ENCODE results near the gene HAP1.
A peak's percentile ranks its signal among the peaks of the same experiment; 100 is the strongest.
"Not testable (repeated sequence)": the region's sequence is repeated elsewhere in the genome, so short reads cannot be mapped to it uniquely, and the experiment has no call there.

HAP1 gene

DNA sequence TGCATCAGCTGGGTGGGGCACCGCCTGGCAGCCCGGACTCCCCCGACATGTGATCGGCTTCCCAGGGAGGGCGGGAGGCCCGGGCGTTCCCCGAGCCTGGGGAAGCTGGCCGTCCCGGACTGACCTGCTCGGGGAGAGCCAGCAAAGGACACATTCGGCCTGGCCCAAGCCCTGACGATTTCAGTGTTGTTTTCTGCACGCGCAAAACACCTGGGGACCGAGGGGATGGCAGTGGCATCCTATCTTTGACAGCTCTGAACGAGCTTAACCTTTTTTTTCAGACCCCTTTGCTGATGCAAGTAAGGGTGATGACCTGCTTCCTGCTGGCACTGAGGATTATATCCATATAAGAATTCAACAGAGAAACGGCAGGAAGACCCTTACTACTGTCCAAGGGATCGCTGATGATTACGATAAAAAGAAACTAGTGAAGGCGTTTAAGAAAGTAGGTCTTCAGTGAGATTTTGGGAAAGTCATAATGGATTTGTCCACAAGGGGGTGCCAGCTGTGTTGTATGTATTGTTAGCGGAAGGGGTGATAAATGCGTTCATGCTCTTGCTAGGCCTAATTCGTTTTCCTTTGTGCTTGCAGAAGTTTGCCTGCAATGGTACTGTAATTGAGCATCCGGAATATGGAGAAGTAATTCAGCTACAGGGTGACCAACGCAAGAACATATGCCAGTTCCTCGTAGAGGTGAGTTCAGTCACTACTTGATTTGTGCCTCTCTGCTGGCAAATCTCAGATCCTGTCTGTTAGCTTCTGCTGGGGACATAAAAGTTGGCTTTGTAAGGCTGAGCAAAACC lies 44.7 kb downstream of the HAP1 start:
- DNase-seq = peak; percentile 73

DNA sequence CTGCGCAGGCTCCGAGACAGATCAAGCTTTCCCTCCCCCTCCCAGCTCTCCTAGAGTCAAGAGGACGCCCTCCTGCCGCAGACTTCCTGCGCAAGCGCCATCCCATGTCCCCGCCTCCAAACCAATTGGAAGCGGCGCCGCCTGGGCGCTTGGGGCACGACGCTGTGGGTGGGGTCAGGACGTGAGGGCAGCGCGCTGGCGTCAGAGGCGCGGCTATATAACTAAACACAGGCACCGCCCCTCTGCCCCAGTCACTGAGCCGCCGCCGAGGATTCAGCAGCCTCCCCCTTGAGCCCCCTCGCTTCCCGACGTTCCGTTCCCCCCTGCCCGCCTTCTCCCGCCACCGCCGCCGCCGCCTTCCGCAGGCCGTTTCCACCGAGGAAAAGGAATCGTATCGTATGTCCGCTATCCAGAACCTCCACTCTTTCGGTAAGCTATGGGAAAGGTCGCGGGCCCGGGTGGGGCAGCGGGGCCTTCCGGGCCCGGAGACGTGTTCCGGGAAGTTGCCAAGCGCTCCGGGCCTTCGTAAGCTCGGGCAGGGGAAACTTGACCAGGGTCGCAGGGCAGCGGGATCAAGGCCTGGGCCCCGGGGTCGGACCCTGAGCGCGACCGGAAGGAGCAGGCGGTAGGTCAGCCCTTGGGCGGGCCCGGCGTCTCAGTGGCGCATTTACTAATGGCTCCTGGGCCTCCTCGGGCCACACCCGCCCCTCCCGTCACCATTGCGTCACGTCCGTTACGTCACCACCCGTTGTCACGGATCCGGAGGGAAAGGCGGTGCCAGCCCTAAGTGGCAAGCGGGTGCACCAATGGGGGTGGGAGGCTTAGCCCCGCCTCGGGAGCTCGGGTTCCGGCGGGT lies 45.6 kb downstream of the HAP1 start, which contains the start of gene EIF1:
TSS of gene EIF1 (plus strand) at position 245 of the 856 bp plus-strand sequence. CDS start at position 399, 154 bp downstream.
- peak; percentile 100 for DNase-seq

DNA sequence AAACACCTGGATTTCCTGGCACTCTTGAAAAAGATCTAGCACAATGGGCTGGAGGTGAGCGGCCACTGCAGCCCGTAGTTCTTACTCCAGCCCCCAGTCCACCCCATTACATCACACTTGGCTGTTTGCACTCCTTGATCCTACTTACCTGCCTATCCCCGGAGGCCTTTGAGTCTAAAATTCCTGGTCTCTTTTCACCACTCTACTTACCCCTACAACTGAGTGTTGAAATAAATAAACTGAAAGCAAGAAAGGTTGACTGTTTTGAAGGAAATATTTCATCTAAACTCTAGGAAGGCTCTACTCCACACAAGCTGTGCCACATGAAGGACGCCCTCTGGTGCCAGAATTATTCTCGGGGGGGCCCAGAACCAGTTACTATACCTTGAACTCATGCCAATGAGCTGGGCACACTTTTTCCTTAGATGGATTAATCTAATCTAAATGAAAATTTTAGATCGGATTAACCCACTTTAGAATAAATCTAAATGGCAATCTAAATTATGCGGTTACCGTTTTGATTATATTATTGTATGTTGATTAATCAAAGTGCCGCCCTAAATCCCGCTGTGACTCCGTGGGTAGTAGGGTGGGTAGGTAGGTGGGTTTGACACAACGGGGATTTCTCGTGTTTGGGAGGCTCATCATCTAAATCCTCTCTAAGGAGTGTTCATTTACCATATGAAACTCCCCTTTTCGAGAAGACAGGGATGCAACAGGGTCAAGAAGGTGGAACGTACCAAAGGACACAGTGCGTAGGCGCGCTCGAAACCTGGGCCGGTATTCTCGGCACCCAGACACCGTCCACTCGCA lies 46.4 kb downstream of the HAP1 start:
- no peak for DNase-seq

DNA sequence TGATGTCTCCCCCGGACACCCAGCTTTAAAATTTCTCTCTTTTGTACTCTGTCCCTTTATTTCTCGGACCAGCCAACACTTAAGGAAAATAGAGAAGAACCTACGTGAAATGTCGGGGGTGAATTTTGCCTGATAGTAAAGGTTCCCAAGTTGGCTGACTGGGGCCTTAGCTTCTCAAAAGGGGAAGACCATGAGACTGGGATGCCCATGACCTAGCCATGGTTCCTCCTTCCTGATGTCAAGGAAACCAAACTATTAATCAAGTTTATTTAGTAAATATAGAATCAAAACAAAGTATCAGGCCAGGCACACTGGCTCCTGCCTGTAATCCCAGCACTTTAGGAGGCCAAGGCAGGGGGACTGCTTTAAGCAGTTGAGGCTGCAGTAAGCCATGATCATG lies 48.2 kb downstream of the HAP1 start:
- DNase-seq = no peak

DNA sequence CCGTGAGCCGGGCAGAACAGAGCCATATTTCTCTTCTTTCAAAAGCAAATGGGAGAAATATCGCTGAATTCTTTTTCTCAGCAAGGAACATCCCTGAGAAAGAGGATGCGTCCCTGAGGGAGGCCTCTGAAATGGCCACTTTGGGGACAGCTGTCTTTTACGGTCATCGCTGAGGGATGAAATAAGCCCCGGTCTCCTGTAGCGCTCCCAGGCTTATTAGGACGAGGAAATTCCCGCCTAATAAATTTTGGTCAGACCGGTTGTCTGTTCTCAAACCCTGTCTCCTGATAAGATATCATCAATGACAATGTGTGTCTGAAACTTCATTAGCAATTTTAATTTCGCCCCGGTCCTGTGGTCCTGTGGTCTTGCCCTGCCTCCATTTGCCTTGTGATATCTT lies 48.7 kb downstream of the HAP1 start:
- DNase-seq = not testable (repeated sequence)

DNA sequence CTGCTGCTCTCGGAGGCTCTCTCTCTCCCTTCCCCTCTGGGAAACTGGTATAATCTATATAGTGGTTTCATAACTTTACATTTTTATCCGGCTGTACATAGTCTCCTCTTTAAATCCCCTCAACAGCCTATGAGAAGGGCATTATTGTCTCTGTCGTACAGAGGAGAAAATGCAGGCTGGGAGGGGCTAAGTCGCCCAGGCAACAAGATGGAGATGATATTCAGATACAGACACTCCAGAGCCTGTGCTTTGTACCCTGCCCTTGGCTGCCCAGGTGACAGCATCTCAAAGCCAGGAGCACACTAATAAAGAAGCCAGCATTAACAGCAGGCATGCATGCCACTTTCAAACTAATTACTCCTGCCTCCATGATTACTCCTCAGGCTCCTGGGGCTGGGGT lies 50.4 kb downstream of the HAP1 start:
- no peak for DNase-seq

DNA sequence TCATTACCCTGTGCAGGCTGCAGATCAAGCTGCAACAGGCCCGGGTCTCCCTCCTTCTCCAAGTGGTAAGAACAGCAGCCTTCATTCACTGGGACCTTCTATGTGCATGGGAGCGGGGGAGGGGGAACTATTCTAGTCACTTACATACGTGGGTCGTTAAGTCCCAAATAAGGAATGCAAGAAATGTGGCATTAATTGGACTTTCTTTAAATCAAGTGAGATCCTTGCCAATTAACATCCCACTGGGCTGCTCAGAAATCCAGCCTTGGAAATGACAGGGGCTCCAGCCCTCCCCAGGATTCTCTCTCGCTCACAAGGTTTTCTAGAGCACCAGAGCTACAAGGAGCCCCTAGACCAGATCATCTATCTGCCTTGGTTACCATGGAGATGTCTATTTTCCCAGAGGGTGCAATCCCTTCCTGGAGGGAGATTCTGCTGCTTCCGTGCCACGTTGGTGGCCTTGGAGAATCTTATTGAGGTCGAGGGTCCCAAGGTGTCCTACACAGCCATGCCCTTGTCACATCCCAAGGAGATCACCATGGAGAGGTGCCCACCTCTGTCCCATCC lies 50.9 kb downstream of the HAP1 start:
- no peak for DNase-seq

DNA sequence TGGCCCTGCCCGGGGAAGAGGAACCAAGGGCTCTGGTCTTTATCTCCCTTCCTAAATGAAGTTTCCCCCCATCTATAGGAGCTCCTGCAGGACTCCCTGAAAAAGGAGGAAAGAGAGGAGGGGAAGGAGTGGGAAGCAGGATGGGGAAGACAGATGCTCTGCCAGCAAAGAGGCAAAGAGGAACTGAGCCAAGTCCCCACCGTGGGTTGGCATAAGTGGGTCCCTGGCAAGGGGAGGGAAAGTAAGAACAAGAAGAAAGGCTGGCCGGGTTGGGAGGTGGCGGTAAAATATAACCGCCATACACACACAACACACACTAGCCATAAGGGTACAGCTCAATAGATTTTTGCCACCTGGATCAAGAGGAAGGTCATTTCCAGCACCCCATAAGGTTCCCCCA lies 51.8 kb downstream of the HAP1 start:
- DNase-seq = no peak

DNA sequence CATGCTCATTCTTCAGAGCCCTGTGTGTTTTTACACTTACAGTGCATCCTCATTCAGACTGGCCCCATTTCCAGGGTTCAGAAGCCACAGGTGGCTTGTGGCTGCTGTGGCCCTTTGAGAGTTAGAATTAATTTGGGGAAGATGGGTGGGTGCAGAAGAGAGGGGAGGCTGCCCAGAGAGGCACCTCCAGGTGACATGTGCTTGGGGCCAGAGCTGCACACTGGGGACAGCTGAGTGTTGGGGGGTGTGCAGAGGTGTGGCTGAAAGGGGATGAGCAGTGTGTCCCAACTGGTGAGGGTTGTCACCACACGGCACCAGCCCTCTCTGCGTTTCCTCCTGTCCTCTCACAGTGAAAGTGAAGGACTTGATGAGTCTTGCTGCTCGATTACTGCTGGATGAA lies 52.7 kb downstream of the HAP1 start:
- DNase-seq = no peak

DNA sequence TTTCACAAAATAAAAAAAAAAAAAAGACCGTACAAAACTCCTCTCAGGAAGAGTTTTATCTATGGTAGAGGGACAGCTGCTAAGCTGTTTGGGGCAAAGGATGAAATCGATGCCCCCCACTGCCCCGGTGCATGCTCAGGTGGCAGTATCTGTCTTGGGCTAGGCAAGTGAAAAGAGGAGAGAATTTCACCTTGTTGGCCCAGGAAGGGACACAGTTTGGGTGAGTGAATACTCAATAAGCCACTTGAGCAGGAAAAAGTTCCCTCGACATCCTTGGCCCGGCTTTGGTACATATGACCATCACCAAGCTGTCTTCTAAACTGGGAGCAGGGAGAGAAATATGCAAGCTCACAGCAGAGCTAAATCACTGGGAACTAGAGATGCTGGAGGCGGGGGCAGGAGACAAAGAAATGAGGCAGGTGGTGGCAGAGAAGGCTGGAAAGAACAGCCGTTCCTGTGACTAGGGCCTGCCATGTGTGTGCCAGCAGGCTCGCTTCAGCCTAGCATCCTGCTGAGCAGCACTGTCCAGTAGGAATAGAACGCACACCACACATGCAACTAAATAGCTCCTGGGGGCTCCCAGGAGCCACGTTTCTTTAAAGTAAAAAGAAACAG lies 53.9 kb downstream of the HAP1 start:
- DNase-seq = no peak

DNA sequence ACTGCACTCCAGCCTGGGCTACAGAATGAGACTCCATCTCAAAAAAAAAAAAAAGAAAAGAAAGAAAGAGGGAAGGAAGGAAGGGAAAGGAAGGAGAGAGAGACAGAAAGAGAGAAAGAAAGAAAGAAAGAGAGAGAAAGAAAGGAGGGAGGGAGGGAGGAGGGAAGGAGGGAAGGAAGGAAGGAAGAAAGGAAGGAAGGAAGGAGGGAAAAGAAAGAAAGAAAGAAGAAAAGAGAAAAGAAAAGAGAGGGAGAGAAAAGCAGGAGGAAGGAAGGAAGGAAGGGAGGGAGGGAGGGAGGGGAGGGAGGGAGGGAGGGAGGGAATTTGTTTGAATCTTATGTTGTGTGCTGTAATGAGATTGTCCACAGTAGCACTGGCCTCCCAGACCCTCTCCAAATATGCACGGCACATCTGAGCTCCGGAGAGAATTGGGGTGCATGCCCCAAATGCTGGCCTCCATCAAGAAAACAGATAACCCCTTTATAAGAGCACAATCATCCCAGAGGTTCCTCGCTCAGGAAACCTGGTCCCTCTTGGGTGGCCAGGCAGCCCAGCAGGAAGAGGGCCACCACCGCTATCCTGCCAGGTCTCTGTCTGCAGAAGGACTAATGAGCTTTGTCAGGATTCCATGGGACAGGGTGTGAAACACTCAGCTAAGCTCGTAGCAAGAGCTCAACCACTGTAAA lies 54.6 kb downstream of the HAP1 start:
- DNase-seq = no peak

DNA sequence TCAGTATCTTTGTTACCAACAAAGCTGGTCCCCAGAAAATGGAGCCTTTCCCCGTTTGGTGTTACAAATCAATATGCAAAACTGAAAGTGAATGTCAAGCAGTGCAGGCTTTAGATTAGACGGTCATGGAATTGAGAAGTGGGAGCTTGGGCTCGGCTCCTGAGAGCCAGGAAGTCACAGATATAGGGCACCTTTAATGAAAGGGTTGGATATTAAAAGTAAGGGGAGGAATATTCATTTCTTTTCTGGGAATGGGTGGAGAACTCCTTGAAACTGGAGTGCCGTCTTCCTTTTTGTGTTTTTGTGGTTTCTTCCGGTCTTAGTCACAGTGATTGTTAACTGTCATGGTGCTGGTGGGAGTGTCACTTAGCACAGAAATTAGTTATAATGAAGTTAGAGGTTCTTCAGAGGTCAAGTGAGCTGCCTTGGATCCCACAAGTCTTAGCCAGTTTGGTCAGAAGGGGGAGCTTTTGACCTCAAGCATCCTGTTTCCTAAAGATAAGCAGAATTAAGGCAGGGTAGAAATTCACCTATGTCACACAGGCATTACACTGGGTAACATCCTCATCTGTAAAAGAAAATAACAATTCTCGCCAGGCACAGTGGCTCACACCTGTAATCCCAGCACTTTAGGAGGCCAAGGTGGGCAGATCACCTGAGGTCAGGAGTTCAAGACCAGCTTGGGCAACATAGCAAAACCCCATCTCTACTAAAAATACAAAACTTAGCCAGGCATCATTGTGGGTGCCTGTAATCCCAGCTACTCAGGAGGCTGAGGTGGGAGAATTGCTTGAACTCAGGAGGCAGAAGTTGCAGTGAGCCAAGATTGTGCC lies 55.3 kb downstream of the HAP1 start:
- peak; percentile 38 for DNase-seq

DNA sequence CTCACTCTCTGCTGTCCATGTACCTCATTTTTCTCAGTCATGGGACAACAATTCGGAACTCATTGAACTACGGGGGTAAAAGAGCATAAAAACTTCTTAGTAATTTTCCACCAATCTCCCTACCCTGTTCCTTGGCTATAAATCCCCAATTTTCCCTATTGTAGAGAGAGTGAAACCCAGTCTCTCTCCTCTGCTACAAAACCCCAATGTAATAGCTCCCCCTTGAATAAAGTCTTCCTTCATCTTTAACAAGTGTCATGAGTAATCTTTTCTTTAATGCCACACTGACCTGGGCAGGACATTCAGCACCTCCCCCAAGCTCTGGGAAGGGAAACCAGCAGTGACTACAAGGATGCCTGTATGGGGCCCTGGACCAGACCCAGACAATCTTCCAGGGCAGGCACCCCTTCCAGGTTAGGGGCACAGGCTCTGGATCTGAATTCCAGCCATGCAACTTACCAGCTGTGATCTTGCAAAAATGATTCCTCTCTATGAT lies 56.0 kb downstream of the HAP1 start:
- DNase-seq = no peak

DNA sequence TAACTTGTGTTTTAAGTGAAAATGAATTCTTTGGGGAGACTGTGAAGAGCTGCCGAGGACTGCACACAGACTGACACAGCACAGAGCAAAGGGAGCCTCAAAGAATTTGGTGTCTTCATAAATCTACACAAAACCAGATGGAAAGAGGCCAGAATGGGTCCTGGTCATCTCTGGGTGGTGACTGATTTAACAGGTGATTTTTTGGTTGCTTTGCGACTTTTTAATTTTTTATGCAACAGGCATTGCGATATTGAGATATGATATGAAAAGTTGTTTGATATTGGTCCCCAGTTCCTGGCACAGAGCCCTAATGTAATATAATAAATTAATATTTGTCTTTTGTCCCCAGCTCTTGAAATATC lies 58.4 kb downstream of the HAP1 start:
- DNase-seq = no peak

DNA sequence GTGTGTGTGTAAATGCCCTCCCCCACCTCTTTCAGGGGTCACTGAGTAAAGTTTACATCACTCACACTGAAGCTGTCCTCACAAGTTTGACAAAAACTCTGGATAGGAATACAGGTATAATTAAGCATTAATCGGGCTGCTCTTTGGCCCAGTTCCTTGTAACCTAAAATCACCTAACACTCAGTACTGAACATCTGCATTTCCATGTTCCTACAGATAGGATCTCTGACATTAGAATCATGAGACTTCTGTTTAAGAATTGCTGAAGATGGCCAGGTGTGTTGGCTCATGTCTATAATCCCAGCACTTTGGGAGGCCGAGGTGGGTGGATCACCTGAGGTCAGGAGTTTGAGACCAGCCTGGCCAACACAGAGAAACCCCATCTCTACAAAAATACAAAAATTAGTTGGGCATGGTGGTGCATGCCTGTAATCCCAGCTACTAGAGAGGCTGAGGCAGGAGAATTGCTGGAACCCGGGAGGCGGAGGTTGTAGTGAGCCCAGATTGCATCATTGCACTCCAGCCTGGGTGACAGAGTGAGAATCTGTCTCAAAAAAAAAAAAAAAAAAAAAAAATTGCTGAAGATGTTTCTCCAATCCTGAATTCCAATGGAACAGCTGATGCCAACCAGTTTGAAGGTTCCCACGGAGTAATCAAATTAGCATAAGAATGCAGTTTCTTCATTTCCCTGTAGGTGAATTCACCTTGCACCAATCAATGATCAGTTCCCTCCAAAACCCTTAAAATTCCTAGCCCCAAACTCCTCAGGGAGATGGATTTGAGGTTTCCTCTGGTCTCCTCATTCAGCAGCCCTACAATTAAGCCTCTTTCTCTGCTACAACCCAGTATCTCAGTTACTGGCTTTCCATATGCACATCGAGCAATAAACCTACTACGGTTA lies 59.0 kb downstream of the HAP1 start:
- not testable (repeated sequence) for DNase-seq

Data from fibroblast of skin of abdomen (primary cell).